Gastroesophageal sphincter (tissue), 3 donors: ENCODE measurements around the gene TMEM30B.

Source experiments
- CTCF ChIP-seq, 4 experiments: fragments of 200-600 bp in 2 of 4; fragments of 450-650 bp in 2 of 4; sonication (generic) in 1 of 4; IDR thresholded peaks; one replicate each; pipeline ENCODE4 v1.5.1; 2017 to 2019; ENCODE audit warnings: antibody characterized with exemption in 4 of 4, mild to moderate bottlenecking in 2 of 4, moderate library complexity in 2 of 4
- EP300 ChIP-seq: sonication (generic); formaldehyde crosslinking; IDR thresholded peaks from one replicate; pipeline ENCODE4 v1.6.1; 2017; ENCODE audit warnings: antibody characterized with exemption, mild to moderate bottlenecking
- POLR2A ChIP-seq, 2 donors: fragments of 450-650 bp; IDR thresholded peaks; one replicate each; pipeline ENCODE4 v1.6.1; 2017; ENCODE audit warnings: antibody characterized with exemption in 2 of 2, mild to moderate bottlenecking in 2 of 2, moderate library complexity in 1 of 2
- POLR2AphosphoS5 ChIP-seq: sonication (generic); formaldehyde crosslinking; IDR thresholded peaks from one replicate; pipeline ENCODE4 v1.6.1; 2017; ENCODE audit warnings: antibody characterized with exemption

DNA sequence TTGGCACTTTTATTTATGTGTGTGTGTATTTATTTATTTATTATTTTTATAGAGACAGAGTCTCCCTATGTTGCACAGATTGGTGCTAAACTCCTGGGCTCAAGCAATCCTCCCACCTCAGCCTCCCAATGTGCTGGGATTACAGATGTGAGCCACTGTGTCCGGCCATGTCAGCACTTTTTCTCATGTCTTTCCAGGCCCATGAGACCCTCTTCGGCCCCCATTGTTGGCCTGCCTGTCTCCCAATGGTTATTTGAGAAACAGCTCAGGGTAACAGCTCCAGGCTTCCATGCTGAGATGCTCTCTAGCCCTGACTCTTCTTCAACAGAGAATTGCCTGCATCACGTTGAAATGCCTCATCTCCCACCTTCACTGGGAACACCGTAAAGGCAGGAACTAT, 34.4 kb downstream of the TMEM30B start:
- TF ChIP-seq CTCF (IDR thresholded peaks at IDR 0.05): no peak
- TF ChIP-seq POLR2AphosphoS5: no peak
- TF ChIP-seq POLR2A (IDR thresholded peaks at IDR 0.05): no peak
- TF ChIP-seq EP300: no peak
